B cell (primary cell): Measurements from ENCODE around the gene JPH3. TPM values are rescaled to one million over a fixed set of nuclear protein-coding genes. Genes with fewer than 3 reads are reported as not detected.

Source experiments
- ATAC-seq: fragments of 200-7000 bp; cut with Tn5 transposase; one replicate; pipeline ENCODE4 v1.10.0; 2021; ENCODE audit warnings: low read depth, mild to moderate bottlenecking, moderate number of reproducible peaks, moderate library complexity
- CTCF ChIA-PET: fragments of 350-600 bp; sonication (Branson Sonifier 250); formaldehyde crosslinking; loops from one replicate; lab custom pipeline; 2021; ENCODE audit warnings: antibody characterized with exemption, inconsistent platforms; lab: Charles Lee
- POLR2A ChIA-PET: fragments of 350-600 bp; sonication (Branson Sonifier 250); formaldehyde crosslinking; loops from one replicate; lab custom pipeline; 2021; ENCODE audit warnings: antibody characterized with exemption; lab: Charles Lee
- DNase-seq: peaks from one replicate; pipeline ENCODE4 v3.0.0; 2013
- H2AFZ ChIP-seq: 2 replicates; pipeline ENCODE4 v1.6.1; 2012; ENCODE audit warnings: mild to moderate bottlenecking, low read depth, low read length; ENCODE audit not compliant: insufficient read depth, poor library complexity, severe bottlenecking
- H3K27ac ChIP-seq, 2 donors: 1 replicate in 1 of 2; 2 replicates in 1 of 2; pipeline ENCODE4 v1.5.1; 2012 to 2013; ENCODE audit warnings: low read length in 2 of 2, mild to moderate bottlenecking in 2 of 2, moderate library complexity in 1 of 2
- H3K27me3 ChIP-seq, 4 experiments: fragments of 200-600 bp in 1 of 4; sonication (generic) in 1 of 4; replicated peaks in 1 of 4; 1 replicate in 2 of 4; 2 replicates in 2 of 4; pipeline versions ENCODE4 v1.6.1 to v1.7.0; 2013 to 2016; ENCODE audit warnings: low read length in 3 of 4, mild to moderate bottlenecking in 2 of 4, mixed read lengths in 1 of 4, moderate library complexity in 1 of 4; ENCODE audit not compliant: insufficient read depth in 4 of 4, control insufficient read depth in 3 of 4; ENCODE audit errors: control extremely low read depth in 1 of 4
- H3K36me3 ChIP-seq, 2 experiments: replicated peaks in 1 of 2; 1 replicate in 1 of 2; 2 replicates in 1 of 2; pipeline versions ENCODE4 v1.6.1 to v1.7.1; 2013; ENCODE audit warnings: low read length in 1 of 2; ENCODE audit not compliant: insufficient read depth in 2 of 2, control insufficient read depth in 1 of 2; ENCODE audit errors: control extremely low read depth in 1 of 2, extremely low read depth in 1 of 2
- H3K4me1 ChIP-seq, 2 donors: fragments of 200-600 bp in 1 of 2; sonication (generic) in 1 of 2; 1 replicate in 1 of 2; 2 replicates in 1 of 2; pipeline versions ENCODE4 v1.5.1 to v1.6.1; 2013 to 2017; ENCODE audit warnings: low read length in 2 of 2; ENCODE audit not compliant: control insufficient read depth in 2 of 2, insufficient read depth in 2 of 2
- H3K4me2 ChIP-seq: replicated peaks from 2 replicates; pipeline ENCODE3; 2012; ENCODE audit warnings: mild to moderate bottlenecking, low read depth, low read length; ENCODE audit not compliant: poor library complexity, severe bottlenecking
- H3K4me3 ChIP-seq, 5 experiments: fragments of 200-600 bp in 1 of 5; sonication (generic) in 1 of 5; 1 replicate in 3 of 5; 2 replicates in 2 of 5; pipeline versions ENCODE4 v1.5.1 to v1.7.0; 2011 to 2016; ENCODE audit warnings: low read length in 4 of 5, mild to moderate bottlenecking in 4 of 5, low read depth in 2 of 5, control low read depth in 1 of 5, moderate library complexity in 1 of 5; ENCODE audit not compliant: insufficient read depth in 1 of 5; ENCODE audit errors: control extremely low read depth in 1 of 5, extremely low read depth in 1 of 5
- H3K79me2 ChIP-seq: fragments of 200-600 bp; sonication (generic); one replicate; pipeline ENCODE4 v1.6.0; 2016; ENCODE audit warnings: low read length; ENCODE audit not compliant: control insufficient read depth, insufficient read depth
- H3K9ac ChIP-seq: fragments of 200-600 bp; sonication (generic); 2 replicates; pipeline ENCODE4 v1.6.1; 2017; ENCODE audit warnings: mild to moderate bottlenecking, low read length, moderate library complexity
- H3K9me3 ChIP-seq, 3 donors: one replicate each; pipeline versions ENCODE4 v1.6.1 to v1.7.1; 2013; ENCODE audit warnings: low read length in 2 of 3; ENCODE audit not compliant: control insufficient read depth in 2 of 3, insufficient read depth in 1 of 3; ENCODE audit errors: control extremely low read depth in 1 of 3
- H4K20me1 ChIP-seq: 2 replicates; pipeline ENCODE4 v1.6.0; 2012; ENCODE audit warnings: mild to moderate bottlenecking, low read length; ENCODE audit not compliant: insufficient read depth, control insufficient read depth, poor library complexity, severe bottlenecking
- H3K27ac Mint-ChIP-seq: one replicate; pipeline ENCODE4 v1.8.0; 2021; ENCODE audit warnings: mixed read lengths
- H3K27me3 Mint-ChIP-seq: one replicate; pipeline ENCODE4 v1.8.0; 2021; ENCODE audit warnings: mixed read lengths
- H3K4me1 Mint-ChIP-seq: one replicate; pipeline ENCODE4 v1.8.0; 2021; ENCODE audit warnings: mixed read lengths
- H3K4me3 Mint-ChIP-seq: one replicate; pipeline ENCODE4 v1.8.0; 2021; ENCODE audit warnings: mixed read lengths
- H3K9me3 Mint-ChIP-seq: one replicate; pipeline ENCODE4 v1.8.0; 2022; ENCODE audit warnings: mixed read lengths; ENCODE audit not compliant: insufficient read depth
- CTCF ChIP-seq: fragments of 200-600 bp; IDR thresholded peaks from one replicate; pipeline ENCODE4 v1.8.0; 2022; ENCODE audit warnings: antibody characterized with exemption, mild to moderate bottlenecking
- EZH2 ChIP-seq: IDR thresholded peaks from 2 replicates; pipeline ENCODE4 v1.6.1; 2012; ENCODE audit warnings: borderline replicate concordance, low read depth, mild to moderate bottlenecking, moderate library complexity, low read length; ENCODE audit not compliant: insufficient read depth, poor library complexity, severe bottlenecking
- WGBS: methylation state at CpG from one replicate; pipeline ENCODE4 v1.1.5; 2013; ENCODE audit warnings: missing lambda C conversion rate; ENCODE audit not compliant: insufficient coverage; 5-methylcytosine and 5-hydroxymethylcytosine counted together
- intact Hi-C: fragments of 100-400 bp; cut with micrococcal nuclease; formaldehyde crosslinking; loops from one replicate; pipeline ENCODE4 v1.10.0; 2022
- polyA plus RNA-seq: library from polyadenylated mRNA; depleted of rRNA; stranded (reverse); fragments of >200 nt; gene quantifications from 2 replicates; pipeline ENCODE4 v1.2.3, GENCODE V29; 2012
- total RNA-seq, 2 donors: library from RNA; stranded (reverse); fragments of 120-200 nt in 1 of 2; gene quantifications; 1 replicate in 1 of 2; 2 replicates in 1 of 2; pipeline versions ENCODE4 v1.2.3 to v1.2.4, GENCODE V29; 2013 to 2022

The JPH3 gene
- total and polyA plus RNA-seq, 2 donors (not counting 1 experiment from before 2014, with no cell fraction given): not detected

- H3K36me3 ChIP-seq: no peaks in the 10 kb centered on the region
- ChIA-PET POLR2A (no interaction called here), CTCF (interaction anchor here (1.7 kb wide), 1 partner anchor 79 kb away, joined by 4 read pairs; no protein-coding TSS in a partner anchor)
- no peak overlapping the region for H3K4me3 ChIP-seq
- no peak overlapping the region for H3K4me2 ChIP-seq
- Mint-ChIP-seq H3K27ac (no peak overlapping the region), H3K27me3 (peaks cover 24% of the 10 kb centered on the region), H3K4me1 (no peaks in the 10 kb centered on the region), H3K4me3 (no peak overlapping the region), H3K9me3 (no peaks in the 10 kb centered on the region)
- DNase-seq (no peak), ATAC-seq (no peak)
- no peaks in the 10 kb centered on the region for H3K79me2 ChIP-seq
- intact Hi-C loops: no loop called here
- no peak overlapping the region for H3K27ac ChIP-seq
- H3K27me3 ChIP-seq: no peaks in the 10 kb centered on the region
- H4K20me1 ChIP-seq: no peaks in the 10 kb centered on the region
- H2AFZ ChIP-seq: no peak overlapping the region
- no peak for TF ChIP-seq CTCF
- no peak for TF ChIP-seq EZH2
- H3K9me3 ChIP-seq: peaks cover 0 to 14% (median 0%) of the 10 kb centered on the region in 3 donors
- H3K4me1 ChIP-seq: no peaks in the 10 kb centered on the region
- H3K9ac ChIP-seq: no peak overlapping the region
- WGBS: 73% methylated on average over 7 of the region's 7 CpGs
These were observed 45.3 kb upstream of the JPH3 start for GRCh38 chr16:87556941-87557459.

- no peak overlapping the region for H3K4me3 ChIP-seq
- no peak for TF ChIP-seq CTCF
- TF ChIP-seq EZH2: no peak
- H3K4me1 ChIP-seq: no peaks in the 10 kb centered on the region
- H3K27ac Mint-ChIP-seq: no peak overlapping the region
- no peak overlapping the region for H3K27ac ChIP-seq
- H2AFZ ChIP-seq: no peak overlapping the region
- H3K36me3 ChIP-seq: no peaks in the 10 kb centered on the region
- peaks cover 3% of the 10 kb centered on the region for H3K9me3 Mint-ChIP-seq
- ATAC-seq (no peak), DNase-seq (no peak)
- H3K4me1 Mint-ChIP-seq: no peaks in the 10 kb centered on the region
- WGBS: 85% methylated on average over 3 of the region's 3 CpGs
- H4K20me1 ChIP-seq: no peaks in the 10 kb centered on the region
- no peak overlapping the region for H3K4me3 Mint-ChIP-seq
- H3K9ac ChIP-seq: no peak overlapping the region
- no peak overlapping the region for H3K4me2 ChIP-seq
- ChIA-PET POLR2A (no interaction called here), CTCF (no interaction called here)
- no peaks in the 10 kb centered on the region for H3K79me2 ChIP-seq
- intact Hi-C loops: no loop called here
- H3K9me3 ChIP-seq: peaks cover 0 to 16% (median 0%) of the 10 kb centered on the region in 3 donors
- no peaks in the 10 kb centered on the region for H3K27me3 ChIP-seq
- H3K27me3 Mint-ChIP-seq: peaks cover 17% of the 10 kb centered on the region
These were observed 43.6 kb upstream of the JPH3 start for GRCh38 chr16:87558682-87559081.
